GM23338 (cell line): ENCODE measurements around the gene VOPP1.

Experiments used
- CTCF ChIP-seq, 2 experiments: fragments of 200-600 bp in 1 of 2; sonication (generic) in 1 of 2; conservative IDR thresholded peaks; 2 replicates each; pipeline versions ENCODE4 v1.5.1 to v1.6.1; 2016 to 2017; ENCODE audit warnings: antibody characterized with exemption in 2 of 2, low read depth in 2 of 2, mild to moderate bottlenecking in 2 of 2, moderate library complexity in 1 of 2
- ZNF114 ChIP-seq: fragments of 250-450 bp; sonication (Bioruptor Pico); IDR thresholded peaks from 2 replicates; pipeline ENCODE4 v1.5.0; 2020; ENCODE audit warnings: mild to moderate bottlenecking, moderate library complexity

- no peak for TF ChIP-seq CTCF (conservative IDR thresholded peaks at IDR 0.05; ENCODE audit: low read depth in 2 of 2)
- no peak for TF ChIP-seq ZNF114 (CRISPR knock-in tag)
Measured at GRCh38 chr7:55558962-55559920, 13.1 kb downstream of the VOPP1 start.
